ENCODE results near the gene DOCK1.

DOCK1 gene

DNA sequence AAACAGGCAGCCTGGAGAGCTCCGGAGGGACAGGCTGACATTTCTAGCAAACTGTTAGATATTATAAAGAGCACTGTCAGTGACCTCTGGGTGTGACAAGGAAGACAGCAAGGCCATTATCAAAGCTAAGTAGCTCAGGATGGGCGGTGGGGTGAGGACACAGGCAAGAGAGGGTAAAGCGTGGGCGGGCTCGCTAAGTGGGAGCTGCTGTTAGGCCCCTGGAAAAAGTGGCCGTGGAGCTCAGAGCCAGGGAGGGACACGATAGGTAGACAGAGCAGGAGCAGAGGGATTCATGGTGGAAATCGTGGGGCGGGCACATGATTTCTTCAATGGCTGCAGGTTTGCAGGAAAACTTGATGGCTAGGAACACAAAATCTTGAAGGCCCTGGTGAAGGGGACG is 592.5 kb downstream of the DOCK1 start:
- no peak for DNase-seq

DNA sequence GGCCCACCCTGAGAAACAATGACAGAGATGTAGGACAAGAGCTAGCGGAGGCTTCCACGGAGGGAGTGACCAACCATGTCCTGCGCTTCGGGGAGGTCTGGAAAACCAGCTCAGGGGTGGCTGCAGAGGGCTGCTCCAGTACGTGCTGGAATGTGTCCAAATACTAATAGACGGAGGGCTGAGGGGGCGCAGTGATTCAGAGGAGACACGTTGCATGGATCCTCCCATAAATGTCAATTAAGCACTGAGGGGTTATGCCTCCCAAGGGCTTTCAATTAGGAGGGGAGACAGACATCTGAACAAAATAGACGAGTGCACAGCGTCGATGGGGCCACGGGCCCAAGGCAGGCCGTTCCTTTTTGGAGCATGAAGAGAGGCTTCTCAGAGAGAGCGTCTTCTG is 592.9 kb downstream of the DOCK1 start:
- no peak for DNase-seq

DNA sequence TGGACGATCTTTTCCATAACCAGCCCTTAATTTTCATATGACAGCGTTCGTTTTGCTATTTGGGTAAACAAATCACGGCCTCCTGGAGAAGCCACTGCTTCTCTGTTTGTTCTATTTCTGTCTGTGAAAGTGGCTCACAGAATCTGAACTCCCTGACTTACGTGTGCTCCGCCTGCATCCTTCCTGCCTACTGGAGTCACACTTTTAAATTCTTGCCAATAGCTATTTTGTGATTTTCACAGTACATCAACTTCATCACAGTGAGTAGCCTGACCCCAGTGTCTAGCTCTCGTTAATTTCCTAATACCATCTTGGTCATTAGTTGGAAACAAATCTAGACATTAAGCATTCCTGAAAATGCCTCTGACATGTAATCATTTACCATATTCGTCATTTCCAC is 594.9 kb downstream of the DOCK1 start:
- DNase-seq: no peak
